Stimulated activated naive B cell treated with anti-CD40 and anti-IgM and Interleukin-4, amounts not matched to agents 10 μg/mL and 1 μg/mL and 100 μg/mL, for 72 hours (primary cell): ENCODE measurements around the gene TMEM135.

ENCODE experiments used
- ATAC-seq, 2 donors: fragments of 150-1000 bp; cut with Tn5 transposase; replicated peaks; 2 replicates each; pipeline ENCODE4 v1.10.0; 2021; ENCODE audit warnings: moderate library complexity in 1 of 2
- DNase-seq: peaks from one replicate; pipeline ENCODE4 v3.0.0; 2021
- H3K27ac Mint-ChIP-seq: one replicate; pipeline ENCODE4 v1.8.0; 2022; ENCODE audit warnings: mild to moderate bottlenecking, mixed read lengths
- H3K27me3 Mint-ChIP-seq, 2 donors: one replicate each; pipeline ENCODE4 v1.8.0; 2022; ENCODE audit warnings: mixed read lengths in 2 of 2
- H3K36me3 Mint-ChIP-seq, 2 donors: one replicate each; pipeline ENCODE4 v1.8.0; 2022; ENCODE audit warnings: mixed read lengths in 2 of 2, mild to moderate bottlenecking in 1 of 2
- H3K4me1 Mint-ChIP-seq, 2 donors: one replicate each; pipeline ENCODE4 v1.8.0; 2022; ENCODE audit warnings: mixed read lengths in 2 of 2, mild to moderate bottlenecking in 1 of 2
- H3K4me3 Mint-ChIP-seq, 2 donors: one replicate each; pipeline ENCODE4 v1.8.0; 2022; ENCODE audit warnings: mild to moderate bottlenecking in 2 of 2, mixed read lengths in 2 of 2, moderate library complexity in 1 of 2
- H3K9me3 Mint-ChIP-seq, 2 donors: one replicate each; pipeline ENCODE4 v1.8.0; 2022; ENCODE audit warnings: mixed read lengths in 2 of 2, mild to moderate bottlenecking in 1 of 2

The TMEM135 gene

GRCh38 chr11:87358461-87358860, 320.7 kb downstream of the TMEM135 start:
- no peak for DNase-seq
- no peaks in the 10 kb centered on the region for H3K36me3 Mint-ChIP-seq
- peaks cover 4 to 5% of the 10 kb centered on the region in 2 donors for H3K27me3 Mint-ChIP-seq
- no peaks in the 10 kb centered on the region for H3K9me3 Mint-ChIP-seq
- H3K27ac Mint-ChIP-seq: no peak overlapping the region
- no peak overlapping the region for H3K4me3 Mint-ChIP-seq
- no peak for ATAC-seq
- no peaks in the 10 kb centered on the region for H3K4me1 Mint-ChIP-seq

- Mint-ChIP-seq H3K4me3 (no peak overlapping the region), H3K4me1 (no peaks in the 10 kb centered on the region), H3K27ac (no peak overlapping the region), H3K27me3 (no peaks in the 10 kb centered on the region), H3K9me3 (no peaks in the 10 kb centered on the region), H3K36me3 (no peaks in the 10 kb centered on the region)
- no peak for DNase-seq
- ATAC-seq: no peak
Observed at GRCh38 chr11:87359401-87359800, 321.7 kb downstream of the TMEM135 start.

GRCh38 chr11:87361891-87362290, 324.2 kb downstream of the TMEM135 start:
- Mint-ChIP-seq H3K27me3 (no peaks in the 10 kb centered on the region), H3K36me3 (no peaks in the 10 kb centered on the region), H3K9me3 (no peaks in the 10 kb centered on the region), H3K4me3 (no peak overlapping the region), H3K4me1 (no peaks in the 10 kb centered on the region), H3K27ac (no peak overlapping the region)
- DNase-seq (no peak), ATAC-seq (no peak)

GRCh38 chr11:87366346-87366745, 328.6 kb downstream of the TMEM135 start:
- ATAC-seq: no peak
- Mint-ChIP-seq H3K4me1 (no peaks in the 10 kb centered on the region), H3K27me3 (peaks cover 0 to 7% of the 10 kb centered on the region in 2 donors), H3K36me3 (no peaks in the 10 kb centered on the region), H3K27ac (no peak overlapping the region), H3K4me3 (no peak overlapping the region), H3K9me3 (no peaks in the 10 kb centered on the region)
- DNase-seq: no peak

- no peak overlapping the region for H3K27ac Mint-ChIP-seq
- DNase-seq (no peak), ATAC-seq (no peak)
- no peak overlapping the region for H3K4me3 Mint-ChIP-seq
- H3K36me3 Mint-ChIP-seq: no peaks in the 10 kb centered on the region
- no peaks in the 10 kb centered on the region for H3K4me1 Mint-ChIP-seq
- H3K27me3 Mint-ChIP-seq: peaks cover 0 to 7% of the 10 kb centered on the region in 2 donors
- H3K9me3 Mint-ChIP-seq: no peaks in the 10 kb centered on the region
Observed at GRCh38 chr11:87366763-87367405, 329.1 kb downstream of the TMEM135 start.

GRCh38 chr11:87368151-87368550, 330.4 kb downstream of the TMEM135 start:
- no peak for ATAC-seq
- peaks cover 0 to 7% of the 10 kb centered on the region in 2 donors for H3K27me3 Mint-ChIP-seq
- H3K4me3 Mint-ChIP-seq: no peak overlapping the region
- no peaks in the 10 kb centered on the region for H3K9me3 Mint-ChIP-seq
- H3K4me1 Mint-ChIP-seq: no peaks in the 10 kb centered on the region
- DNase-seq: no peak
- no peaks in the 10 kb centered on the region for H3K36me3 Mint-ChIP-seq
- no peak overlapping the region for H3K27ac Mint-ChIP-seq

- Mint-ChIP-seq H3K27me3 (peaks cover 0 to 7% of the 10 kb centered on the region in 2 donors), H3K9me3 (no peaks in the 10 kb centered on the region), H3K4me1 (no peaks in the 10 kb centered on the region), H3K36me3 (no peaks in the 10 kb centered on the region), H3K27ac (no peak overlapping the region), H3K4me3 (no peak overlapping the region)
- DNase-seq (no peak), ATAC-seq (no peak)
Observed at GRCh38 chr11:87368858-87369480, 331.2 kb downstream of the TMEM135 start.

GRCh38 chr11:87369888-87370287, 332.2 kb downstream of the TMEM135 start:
- ATAC-seq (no peak), DNase-seq (no peak)
- Mint-ChIP-seq H3K27ac (no peak overlapping the region), H3K9me3 (no peaks in the 10 kb centered on the region), H3K4me3 (no peak overlapping the region), H3K27me3 (peaks cover 0 to 7% of the 10 kb centered on the region in 2 donors), H3K4me1 (no peaks in the 10 kb centered on the region), H3K36me3 (no peaks in the 10 kb centered on the region)

- ATAC-seq (no peak), DNase-seq (no peak)
- no peaks in the 10 kb centered on the region for H3K9me3 Mint-ChIP-seq
- no peaks in the 10 kb centered on the region for H3K36me3 Mint-ChIP-seq
- H3K4me1 Mint-ChIP-seq: no peaks in the 10 kb centered on the region
- no peak overlapping the region for H3K4me3 Mint-ChIP-seq
- no peak overlapping the region for H3K27ac Mint-ChIP-seq
- H3K27me3 Mint-ChIP-seq: peaks cover 0 to 7% of the 10 kb centered on the region in 2 donors
Observed at GRCh38 chr11:87372065-87372464, 334.3 kb downstream of the TMEM135 start.
